ENCODE data around the gene RUNX3. TPM values are rescaled to one million over a fixed set of nuclear protein-coding genes. Genes with fewer than 3 reads are reported as not detected.

RUNX3 gene
- total RNA-seq, 4 donors from 2014 or later: 0.26 to 1.7 (median 1.6) TPM; not detected in 1

DNA sequence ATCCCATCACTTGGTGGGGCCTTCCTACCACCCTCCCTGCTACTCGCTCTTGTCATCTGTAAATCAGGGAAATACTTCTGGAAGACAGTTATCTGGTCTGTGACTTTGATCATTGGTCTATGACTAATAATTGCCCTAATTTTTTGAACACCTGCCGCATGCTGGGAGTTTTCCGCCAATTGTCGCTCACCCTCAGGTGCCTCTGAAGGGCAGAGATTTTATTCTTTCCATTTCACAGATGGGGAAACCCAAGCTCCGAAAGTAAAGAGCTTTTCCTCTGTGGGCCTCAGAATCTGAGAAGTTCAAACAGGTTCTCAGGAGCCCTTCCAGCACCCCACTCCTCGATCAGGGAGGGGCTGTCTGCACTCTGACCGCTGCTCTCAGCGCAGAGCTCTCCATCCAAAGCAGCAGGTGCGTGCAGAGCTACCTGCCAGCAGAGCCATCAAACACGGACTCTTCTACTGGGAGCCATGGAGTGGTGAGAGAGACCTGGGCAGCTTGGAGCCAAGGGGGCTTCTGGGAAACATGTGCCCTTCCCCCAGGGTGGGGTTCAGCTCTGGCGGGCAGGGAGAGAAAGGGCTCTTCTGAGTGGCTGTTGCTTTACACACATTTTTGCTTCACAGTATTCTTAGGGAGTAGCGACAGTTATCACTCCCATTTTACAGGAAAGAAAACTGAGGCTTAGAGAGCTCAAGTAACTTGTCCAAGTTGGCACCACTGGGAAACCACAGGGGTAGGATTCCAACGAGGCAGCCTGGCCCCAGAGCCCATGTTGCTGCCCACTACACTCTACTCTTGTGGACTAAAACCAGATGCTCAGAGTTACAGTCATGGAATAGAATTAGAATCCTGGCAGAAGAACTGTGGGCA, 5.8 kb upstream of the RUNX3 start:
- no peak overlapping the region for H3K4me3 ChIP-seq
- DNase-seq: no peak
- H3K36me3 ChIP-seq: no peaks in the 10 kb centered on the region
- H3K4me1 ChIP-seq: peaks cover 0 to 6% of the 10 kb centered on the region in 2 donors
- H3K9me3 ChIP-seq: no peaks in the 10 kb centered on the region
- intact Hi-C loops (cut with DNase I; ENCODE audit: low total_unique reads): no loop called here
- TF ChIP-seq POLR2A (IDR thresholded peaks at IDR 0.05): no peak
- TF ChIP-seq, protein P1, sequence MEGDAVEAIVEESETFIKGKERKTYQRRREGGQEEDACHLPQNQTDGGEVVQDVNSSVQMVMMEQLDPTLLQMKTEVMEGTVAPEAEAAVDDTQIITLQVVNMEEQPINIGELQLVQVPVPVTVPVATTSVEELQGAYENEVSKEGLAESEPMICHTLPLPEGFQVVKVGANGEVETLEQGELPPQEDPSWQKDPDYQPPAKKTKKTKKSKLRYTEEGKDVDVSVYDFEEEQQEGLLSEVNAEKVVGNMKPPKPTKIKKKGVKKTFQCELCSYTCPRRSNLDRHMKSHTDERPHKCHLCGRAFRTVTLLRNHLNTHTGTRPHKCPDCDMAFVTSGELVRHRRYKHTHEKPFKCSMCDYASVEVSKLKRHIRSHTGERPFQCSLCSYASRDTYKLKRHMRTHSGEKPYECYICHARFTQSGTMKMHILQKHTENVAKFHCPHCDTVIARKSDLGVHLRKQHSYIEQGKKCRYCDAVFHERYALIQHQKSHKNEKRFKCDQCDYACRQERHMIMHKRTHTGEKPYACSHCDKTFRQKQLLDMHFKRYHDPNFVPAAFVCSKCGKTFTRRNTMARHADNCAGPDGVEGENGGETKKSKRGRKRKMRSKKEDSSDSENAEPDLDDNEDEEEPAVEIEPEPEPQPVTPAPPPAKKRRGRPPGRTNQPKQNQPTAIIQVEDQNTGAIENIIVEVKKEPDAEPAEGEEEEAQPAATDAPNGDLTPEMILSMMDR (IDR thresholded peaks at IDR 0.05): no peak
- peaks cover 14 to 17% of the 10 kb centered on the region in 2 donors for H3K27me3 ChIP-seq
- H3K27ac ChIP-seq: no peak overlapping the region

DNA sequence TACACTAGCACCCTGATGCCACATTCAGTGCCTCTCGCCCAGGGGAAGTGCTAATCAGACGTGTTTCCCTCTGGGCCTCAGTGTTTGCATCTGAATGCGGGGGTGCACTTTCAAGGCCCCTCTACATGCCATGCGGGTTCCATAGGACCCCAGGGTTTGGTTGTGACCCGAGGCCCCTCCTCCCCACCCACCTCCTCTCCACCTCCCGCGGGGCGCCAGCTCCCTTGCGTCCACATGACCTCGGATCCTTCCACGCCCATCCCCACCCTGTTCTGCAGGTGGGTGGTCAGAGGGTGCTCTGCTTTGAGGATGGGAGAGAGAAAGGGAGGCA, 5.1 kb upstream of the RUNX3 start:
- DNase-seq: no peak
- intact Hi-C loops (cut with DNase I; ENCODE audit: low total_unique reads): no loop called here
- no peak overlapping the region for H3K4me3 ChIP-seq
- peaks cover 0 to 6% of the 10 kb centered on the region in 2 donors for H3K4me1 ChIP-seq
- no peaks in the 10 kb centered on the region for H3K9me3 ChIP-seq
- peaks cover 21 to 22% of the 10 kb centered on the region in 2 donors for H3K27me3 ChIP-seq
- TF ChIP-seq, protein P1 (IDR thresholded peaks at IDR 0.05): no peak
- no peak for TF ChIP-seq POLR2A (IDR thresholded peaks at IDR 0.05)
- H3K36me3 ChIP-seq: no peaks in the 10 kb centered on the region
- no peak overlapping the region for H3K27ac ChIP-seq

DNA sequence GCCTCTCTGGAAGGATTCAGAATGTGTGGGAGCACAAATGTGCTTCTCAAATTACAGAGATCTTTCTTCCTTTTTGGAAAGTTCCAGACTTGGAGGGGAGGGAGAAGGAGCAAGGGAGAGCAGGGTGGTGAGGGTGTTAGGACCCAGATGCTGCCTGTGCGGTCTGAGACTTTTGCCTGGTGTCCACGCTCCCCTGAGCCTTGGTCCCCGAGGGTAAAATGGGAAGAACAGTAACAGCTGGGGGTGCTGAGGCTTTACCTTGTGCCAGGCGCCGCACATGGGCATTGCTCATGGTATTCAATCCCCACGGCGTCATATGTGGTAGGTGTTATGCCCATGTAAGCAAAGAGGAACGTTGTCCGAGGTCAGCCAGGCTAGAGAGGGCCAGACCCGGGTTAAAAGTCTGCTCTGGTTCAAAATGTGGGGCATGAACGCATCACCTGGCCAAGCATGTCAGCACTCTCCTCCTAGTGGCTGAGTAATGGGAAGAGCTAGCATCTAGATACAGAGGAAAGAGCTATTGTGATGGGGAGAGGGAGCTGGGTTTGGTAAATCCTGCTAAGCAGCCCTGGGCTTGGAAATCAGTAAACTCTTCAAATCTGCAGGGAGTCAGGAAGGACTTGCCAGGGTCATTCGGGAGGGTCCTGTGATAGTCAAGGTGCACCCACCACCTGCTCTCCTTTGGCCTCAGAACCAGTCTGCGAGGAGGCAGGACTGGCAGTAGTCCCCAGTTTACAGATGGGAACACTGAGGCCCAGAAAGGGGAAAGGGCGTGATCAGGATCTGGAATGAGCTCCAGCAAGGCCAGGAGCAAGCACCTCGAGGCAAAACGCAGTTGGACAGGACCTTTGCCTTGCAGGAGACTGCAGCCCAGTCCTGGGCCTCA, 4.5 kb upstream of the RUNX3 start:
- H3K9me3 ChIP-seq: no peaks in the 10 kb centered on the region
- H3K4me3 ChIP-seq: no peak overlapping the region
- no peaks in the 10 kb centered on the region for H3K36me3 ChIP-seq
- peaks cover 0 to 8% of the 10 kb centered on the region in 2 donors for H3K4me1 ChIP-seq
- H3K27ac ChIP-seq: no peak overlapping the region
- DNase-seq: no peak
- TF ChIP-seq, protein P1 (IDR thresholded peaks at IDR 0.05): no peak
- no peak for TF ChIP-seq POLR2A (IDR thresholded peaks at IDR 0.05)
- peaks cover 22 to 23% of the 10 kb centered on the region in 2 donors for H3K27me3 ChIP-seq
- intact Hi-C loops (cut with DNase I; ENCODE audit: low total_unique reads): no loop called here

- TF ChIP-seq, protein P1 (IDR thresholded peaks at IDR 0.05): no peak
- TF ChIP-seq POLR2A (IDR thresholded peaks at IDR 0.05): no peak
- intact Hi-C loops (cut with DNase I; ENCODE audit: low total_unique reads): no loop called here
- Histone ChIP-seq H3K9me3 (no peaks in the 10 kb centered on the region), H3K36me3 (no peaks in the 10 kb centered on the region), H3K27me3 (peaks cover 31 to 33% of the 10 kb centered on the region in 2 donors), H3K27ac (no peak overlapping the region), H3K4me3 (no peak overlapping the region), H3K4me1 (peaks cover 0 to 12% of the 10 kb centered on the region in 2 donors)
- no peak for DNase-seq
Observed at GRCh38 chr1:24933468-24933867, 3.4 kb upstream of the RUNX3 start.

All from uterus (tissue), 4 donors.